Measurements from ENCODE around the gene ULK1.

Gene ULK1

DNA sequence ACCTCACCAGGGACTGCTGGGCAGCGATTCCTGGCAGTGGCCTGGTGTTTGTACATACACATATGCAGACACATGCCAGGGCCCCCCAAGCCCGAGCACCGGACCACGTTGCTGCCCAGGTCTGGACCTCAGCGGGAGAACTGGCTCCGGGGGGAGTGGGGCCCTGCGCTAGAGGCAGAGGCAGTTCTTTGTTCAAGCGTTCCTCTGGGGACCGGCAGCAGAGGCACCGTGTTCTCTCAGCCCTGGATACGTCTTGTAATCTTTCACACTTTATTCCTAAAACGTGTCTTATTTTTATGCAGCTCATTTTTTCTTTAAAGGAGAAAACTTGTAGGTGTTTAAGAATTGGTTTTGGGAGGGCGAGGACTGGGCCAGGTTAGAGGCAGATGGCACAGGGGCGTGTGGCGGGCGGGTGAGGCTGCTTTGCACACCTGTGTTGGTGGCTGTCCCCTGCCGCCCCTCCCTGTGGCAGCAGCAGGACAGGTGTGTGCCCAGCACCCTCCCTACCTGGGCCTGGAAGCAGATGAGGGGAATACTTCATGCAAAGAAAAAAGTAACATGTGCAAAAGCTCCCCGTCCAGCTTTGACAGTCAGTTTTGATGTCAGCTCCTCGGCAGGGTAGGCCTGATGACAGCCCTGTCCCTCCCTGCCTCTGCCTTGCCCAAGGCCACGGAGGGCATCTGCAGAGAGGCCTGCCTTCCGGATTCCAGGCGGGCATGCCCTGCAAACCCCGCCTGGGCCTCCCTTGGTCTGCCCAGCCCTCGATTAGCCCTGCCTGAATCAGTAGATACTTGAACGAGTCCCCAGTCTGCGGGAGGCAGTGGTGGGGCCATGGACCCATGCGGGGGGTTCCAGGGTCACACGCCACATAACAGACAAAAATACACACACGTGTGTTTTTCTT, 27.7 kb downstream of the ULK1 start:
- DNase-seq, result no peak

DNA sequence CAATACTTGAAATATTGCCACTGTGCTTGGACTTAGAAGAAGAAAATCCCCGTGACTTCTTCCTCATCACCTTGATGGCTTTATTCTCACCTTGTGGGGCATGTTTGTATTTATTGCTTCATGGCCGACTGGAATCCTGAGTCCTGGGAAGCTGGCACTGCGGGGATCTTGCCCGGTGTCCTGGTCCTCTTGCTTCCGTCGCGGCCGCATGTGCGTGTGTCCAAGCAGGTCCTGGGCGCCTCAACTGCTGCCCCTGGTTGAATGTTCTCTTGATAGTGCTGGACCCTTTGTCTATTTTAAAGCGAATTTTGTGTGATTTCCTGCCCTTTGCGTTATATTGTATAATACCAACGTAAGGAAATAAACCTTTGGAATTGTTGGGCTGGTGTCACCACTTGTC, 28.4 kb downstream of the ULK1 start:
- no peak for DNase-seq

DNA sequence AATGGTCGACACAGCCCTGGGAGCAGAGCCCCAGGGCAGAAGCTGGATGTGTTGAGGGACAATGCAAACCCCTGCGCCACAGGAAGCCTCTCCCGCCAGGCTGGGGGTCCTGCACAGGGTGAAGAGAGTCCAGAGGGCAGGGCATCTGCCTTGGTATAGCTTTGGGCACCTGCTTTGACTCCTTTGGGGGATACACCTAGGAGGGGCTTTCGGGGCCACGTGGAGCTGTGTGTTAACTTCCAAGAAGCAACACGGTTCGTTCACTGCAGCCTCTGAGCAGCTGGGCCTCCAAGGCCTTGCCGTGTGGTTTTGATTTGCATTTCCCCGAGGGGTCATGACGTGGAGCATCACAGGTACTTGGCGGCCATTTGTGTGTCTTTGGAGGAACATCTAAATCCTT, 28.8 kb downstream of the ULK1 start:
- no peak for DNase-seq

DNA sequence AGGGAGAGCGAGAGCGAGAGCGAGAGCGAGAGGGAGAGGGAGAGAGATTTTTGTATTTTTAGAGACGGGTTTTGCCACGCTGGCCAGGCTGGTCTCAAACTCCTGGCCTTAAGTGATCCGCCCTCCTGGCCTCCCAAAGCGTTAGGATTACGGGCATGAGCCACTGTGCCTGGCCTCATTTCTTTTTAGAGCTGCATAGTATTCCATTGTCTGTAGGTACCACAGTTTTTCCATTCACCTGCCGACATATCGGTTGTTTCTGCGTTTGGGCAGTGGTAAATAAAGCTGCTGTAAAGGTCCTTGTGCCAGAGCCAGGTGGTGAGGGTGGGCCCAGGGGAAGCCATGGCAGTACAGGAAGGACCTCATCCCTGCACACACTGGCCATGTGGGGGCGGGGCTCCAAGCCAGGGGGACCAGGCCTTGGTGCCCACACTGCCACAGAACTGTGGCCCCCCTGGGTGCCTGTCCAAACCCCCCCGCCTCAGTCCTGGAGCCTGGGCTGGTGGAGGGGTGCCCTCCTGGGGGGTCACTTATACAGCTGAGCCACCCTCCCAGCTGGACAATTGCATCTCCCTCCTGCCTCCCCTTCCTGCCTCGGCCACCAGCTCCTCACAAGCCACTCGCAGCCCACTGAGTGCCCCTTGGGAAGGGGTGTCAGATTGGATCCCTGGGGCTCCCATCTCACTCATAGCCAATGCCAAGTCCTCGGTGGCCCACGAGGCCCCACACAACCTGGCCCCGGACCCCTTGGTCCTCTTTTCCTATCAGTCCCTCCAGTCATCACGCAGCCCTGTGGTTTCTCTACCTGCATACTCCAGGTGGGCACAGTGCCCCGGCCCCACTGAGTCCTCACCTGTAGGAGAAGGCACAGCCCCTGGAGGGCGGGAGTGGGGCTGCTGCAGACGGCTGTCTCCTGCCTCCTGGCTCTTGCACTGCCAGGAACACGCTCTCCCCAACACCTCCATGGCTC, 33.0 kb downstream of the ULK1 start:
- peak; percentile 37 for DNase-seq

DNA sequence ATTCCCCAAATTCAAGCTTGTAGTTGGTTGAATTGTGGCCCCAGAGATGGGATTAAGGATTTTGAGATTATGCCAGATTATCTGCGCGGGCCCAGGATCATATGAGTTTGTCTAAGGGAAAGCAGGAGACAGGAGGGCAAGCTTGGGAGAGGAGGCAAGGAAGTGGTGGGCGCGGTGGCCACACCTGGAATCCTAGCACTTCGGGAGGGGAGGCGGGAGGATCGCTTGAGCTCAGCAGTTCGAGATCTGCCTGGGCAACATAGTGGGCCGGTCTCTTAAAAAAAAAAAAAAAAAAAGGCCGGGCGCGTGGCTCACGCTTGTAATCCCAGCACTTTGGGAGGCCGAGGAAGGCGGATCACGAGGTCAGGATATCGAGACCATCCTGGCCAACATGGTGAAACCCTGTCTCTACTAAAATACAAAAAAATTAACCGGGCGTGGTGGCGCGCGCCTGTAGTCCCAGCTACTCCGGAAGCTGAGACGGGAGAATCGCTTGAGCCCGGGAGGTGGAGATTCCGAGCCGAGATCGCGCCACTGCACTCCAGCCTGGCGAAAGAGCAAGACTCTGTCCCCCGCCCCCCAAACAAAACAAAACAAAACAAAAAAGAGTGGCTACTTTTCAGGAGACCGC, 33.8 kb downstream of the ULK1 start:
- DNase-seq, result no peak

DNA sequence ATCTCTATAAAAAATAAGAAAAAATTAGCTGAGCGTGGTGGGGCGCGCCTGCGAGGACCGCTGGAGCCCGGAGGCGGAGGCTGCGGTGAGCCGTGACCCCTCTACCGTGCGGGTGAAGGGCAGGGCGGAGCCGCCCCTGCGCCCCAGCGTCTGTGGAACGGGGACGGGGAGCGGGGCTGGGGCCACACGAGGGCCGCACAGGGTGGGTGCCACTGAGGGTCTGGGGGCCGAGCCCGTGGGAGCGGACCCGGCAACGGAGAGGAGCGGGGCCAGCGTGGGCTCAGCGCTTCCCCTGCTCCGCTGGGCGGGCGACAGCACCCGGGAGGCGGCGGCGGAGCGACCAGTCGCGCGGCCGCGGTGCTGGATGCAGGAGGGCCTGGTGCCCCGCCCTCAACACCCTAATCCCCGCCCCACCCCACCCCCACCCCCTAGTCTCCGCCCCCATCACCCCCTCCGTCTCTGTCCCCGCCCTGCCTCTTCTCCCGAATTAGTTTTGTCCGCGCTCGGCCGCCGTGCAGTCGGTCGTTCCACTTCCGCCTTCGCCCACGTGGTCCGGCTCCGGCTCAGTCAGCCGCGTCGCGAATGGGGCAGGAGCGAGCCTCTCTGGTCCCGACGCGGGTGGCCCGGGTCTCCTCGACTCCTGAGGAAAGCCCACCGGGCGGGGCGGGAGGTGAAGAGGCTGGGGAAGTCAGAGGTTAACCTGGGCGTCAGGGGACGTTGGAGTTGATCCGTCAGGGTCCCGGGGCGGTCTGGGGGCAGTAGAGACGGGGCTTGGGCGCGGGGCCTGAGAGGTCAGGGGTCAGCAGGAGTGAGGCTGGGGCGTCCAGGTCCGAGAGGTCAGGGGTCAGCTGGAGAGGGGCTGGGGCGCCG, 34.5 kb downstream of the ULK1 start, which contains the start of gene PUS1:
Gene PUS1, plus strand, starts transcription at position 566 of the 870 bp plus-strand sequence. CDS start 447 bp downstream, outside the sequence.
- peak; percentile 96 for DNase-seq

DNA sequence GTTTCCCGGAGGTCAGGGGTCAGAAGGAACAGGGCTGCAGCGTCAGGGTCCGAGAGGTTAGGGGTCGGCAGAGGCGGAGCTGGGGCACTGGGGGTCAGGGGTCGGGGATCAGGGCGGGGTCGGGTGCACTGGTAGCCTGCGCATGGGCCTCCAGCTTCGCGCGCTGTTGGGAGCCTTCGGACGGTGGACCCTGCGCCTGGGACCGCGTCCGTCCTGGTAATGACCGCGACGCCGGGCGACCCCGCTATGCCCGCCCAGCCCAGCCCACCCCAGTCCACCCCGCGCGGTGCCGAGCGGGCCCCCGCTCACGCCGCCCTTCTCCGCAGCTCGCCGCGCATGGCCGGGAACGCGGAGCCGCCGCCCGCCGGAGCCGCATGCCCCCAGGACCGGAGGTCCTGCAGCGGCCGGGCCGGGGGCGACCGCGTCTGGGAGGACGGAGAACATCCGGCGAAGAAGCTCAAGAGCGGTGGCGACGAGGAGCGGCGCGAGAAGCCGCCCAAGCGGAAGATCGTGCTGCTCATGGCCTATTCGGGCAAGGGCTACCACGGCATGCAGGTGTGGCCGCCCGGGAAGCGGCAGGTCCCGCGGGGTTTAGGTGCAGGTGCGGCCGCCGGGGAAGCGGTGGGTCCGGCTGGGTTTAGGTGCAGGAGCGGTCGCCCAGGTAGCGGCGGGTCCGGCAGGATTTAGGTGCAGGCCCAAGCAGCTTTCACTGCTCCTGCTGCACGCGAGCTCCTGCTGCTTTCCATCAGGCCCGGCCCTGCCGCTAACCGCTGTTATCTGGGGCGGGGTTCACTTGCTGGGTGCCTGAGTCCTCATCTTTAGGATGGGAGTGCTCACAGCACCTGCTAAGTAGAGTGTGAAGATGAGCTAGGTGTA, 35.4 kb downstream of the ULK1 start:
- peak; percentile 57 for DNase-seq

DNA sequence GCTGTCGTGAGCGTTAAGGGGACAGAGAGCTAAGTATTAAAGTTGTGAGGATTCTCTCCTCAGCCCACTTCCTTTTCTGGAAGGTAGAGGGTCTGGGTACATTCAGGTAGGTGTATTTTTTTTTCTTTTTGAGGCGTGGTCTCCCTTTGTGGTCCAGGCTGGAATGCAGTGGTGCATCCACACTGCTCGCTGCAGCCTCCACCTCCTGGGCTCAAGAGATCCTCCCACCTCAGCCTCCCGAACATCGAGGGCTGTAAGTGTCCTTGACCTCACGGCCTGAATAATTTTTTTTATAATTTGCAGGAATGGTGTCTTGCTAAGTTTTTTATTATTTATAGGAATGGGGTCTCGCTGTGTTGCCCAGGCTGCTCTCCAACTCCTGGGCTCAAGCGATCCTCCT, 36.1 kb downstream of the ULK1 start:
- DNase-seq, result no peak

DNA sequence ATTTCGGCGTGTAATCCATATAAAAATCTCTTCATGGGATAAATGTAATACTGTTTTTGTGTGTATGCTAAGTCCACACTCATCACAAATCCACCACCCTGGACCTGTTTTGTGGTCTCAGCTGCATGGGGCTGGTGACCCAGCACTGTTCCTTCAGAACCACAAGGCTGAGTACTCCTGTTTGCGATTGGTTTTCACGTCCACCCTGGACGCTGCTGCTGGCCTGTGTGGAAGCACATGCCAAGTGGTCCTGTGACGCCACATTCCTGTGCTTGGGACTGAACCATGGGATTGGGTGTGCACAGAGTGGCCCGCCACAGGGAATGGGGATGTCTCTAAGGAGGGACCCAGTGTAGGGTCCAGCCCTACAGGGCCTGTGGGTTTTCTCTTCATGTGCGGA, 39.0 kb downstream of the ULK1 start:
- no peak for DNase-seq

DNA sequence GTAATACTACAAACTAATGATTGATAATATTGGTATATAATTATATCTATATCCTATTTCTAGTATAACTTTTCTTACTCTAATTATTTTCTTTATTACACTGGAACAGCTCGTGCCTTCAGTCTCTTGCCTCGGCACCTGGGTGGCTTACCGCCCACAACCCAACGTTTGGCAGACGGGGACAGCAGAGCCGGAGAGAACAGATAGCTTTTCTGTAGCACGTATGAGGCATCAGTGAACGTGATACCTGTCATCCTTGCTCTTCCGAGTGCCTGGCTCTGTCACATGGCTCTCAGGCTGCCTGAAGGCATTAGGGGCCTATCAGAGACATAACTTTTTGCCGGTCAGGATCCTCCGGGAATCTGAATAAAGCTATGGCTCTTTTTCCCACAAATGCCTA, 40.1 kb downstream of the ULK1 start:
- no peak for DNase-seq

DNA sequence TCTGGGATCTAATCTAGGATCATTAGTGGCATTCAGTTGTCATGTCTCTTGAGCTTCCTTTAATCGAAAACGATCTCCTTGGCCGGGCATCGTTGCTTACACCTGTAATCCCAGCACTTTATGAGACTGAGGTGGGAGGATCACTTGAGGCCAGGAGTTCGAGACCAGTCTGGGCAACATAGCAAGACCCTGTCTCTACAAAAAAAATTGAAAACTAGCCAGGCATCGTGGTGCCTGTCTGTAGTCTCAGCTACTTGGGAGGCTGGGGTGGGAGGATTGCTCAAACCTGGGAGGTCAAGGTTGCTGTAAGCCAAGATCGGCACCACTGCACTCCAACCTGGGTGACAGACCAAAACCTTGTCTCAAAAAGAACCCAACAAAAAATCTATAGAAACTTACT, 43.7 kb downstream of the ULK1 start:
- DNase-seq, result no peak

DNA sequence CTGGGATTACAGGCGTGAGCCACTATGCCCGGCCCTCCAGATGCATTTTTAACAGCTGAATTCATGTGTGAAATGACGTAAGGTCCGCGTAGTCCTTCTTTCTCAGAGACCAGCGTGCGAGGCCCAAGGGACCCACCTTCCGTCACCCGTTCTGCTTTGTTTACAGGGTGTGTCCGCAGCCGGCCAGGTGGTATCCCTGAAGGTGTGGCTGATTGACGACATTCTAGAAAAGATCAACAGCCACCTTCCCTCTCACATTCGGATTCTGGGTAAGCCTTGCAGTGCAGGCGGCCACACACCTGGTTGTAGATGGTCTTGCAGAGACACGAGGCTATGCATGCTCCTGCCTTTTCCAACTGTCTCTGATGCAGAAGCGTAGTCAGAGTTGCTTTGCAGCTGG, 44.6 kb downstream of the ULK1 start:
- DNase-seq, result no peak

DNA sequence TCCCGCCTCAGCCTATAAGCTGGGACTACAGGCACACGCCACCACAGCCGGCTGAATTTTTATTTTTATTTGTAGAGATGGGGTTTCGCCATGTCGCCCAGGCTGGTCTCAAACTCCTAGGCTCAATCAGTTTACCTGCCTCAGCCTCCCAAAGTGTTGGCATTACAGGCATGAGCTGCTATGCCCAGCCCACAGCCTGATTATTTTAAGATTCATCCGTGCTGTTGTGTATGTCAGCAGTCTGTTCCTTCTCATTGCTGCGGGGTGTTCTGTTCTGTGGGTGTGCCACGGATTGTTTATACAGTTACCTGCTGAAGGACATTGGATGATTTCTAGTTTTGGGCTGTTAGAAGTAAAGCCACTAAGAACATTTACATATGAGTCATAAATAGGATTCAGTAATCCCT, 45.7 kb downstream of the ULK1 start:
- no peak for DNase-seq

DNA sequence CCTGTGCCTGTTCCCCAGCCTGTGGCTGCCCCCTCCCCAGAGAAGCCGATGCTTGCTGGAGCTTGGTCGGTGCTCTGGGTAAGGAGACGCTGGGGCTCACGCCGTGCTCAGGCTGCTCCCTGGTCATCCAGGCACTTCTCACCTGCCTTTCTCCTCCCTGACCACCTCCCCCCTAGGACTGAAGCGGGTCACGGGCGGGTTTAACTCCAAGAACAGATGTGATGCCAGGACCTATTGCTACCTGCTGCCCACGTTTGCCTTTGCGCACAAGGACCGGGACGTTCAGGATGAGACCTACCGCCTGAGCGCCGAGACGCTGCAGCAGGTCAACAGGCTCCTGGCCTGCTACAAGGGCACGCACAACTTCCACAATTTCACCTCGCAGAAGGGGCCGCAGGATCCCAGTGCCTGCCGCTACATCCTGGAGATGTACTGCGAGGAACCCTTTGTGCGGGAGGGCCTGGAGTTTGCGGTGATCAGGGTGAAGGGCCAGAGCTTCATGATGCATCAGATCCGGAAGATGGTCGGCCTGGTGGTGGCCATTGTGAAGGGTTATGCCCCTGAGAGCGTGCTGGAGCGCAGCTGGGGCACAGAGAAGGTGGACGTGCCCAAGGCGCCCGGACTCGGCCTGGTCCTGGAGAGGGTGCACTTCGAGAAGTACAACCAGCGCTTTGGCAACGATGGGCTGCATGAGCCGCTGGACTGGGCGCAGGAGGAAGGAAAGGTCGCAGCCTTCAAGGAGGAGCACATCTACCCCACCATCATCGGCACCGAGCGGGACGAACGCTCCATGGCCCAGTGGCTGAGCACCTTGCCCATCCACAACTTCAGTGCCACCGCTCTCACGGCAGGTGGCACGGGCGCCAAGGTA, 46.9 kb downstream of the ULK1 start:
- no peak for DNase-seq

DNA sequence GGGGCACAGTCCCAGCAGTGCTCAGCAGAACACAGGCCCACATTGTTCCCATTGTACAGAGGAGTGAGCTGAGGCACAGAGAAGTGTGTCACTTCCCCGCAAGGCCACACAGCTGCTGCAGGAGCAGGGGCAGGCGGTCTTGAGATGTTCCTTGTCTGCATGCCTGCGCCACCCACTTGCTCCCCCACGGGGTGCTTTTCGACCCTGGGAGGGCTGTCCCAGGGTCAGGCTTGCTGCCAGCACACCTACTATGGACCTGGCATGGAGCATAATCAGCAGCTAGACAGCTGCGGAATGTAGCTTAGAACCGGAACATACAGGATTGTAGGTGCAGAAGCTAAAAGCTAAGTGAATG, 47.5 kb downstream of the ULK1 start:
- DNase-seq, result no peak

DNA sequence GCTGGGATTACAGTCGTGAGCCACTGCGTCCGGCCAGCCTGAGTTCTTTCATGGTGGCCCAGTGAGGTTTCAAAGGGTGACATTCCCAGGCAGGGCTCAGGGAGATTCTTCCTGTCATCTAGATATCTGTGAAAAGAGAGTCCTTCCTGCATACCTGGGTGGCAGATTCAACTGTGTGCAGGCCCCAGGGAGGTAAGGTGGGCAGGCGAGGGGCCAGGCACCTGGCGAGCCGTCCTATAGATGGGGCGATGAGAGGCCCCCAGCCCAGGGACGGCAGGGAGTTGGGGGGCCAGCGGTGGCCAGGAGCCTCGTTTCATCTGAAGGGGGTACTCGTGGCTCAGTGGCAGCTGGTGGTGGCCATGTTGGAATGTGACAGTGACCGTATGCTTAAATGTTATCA, 48.2 kb downstream of the ULK1 start:
- no peak for DNase-seq

DNA sequence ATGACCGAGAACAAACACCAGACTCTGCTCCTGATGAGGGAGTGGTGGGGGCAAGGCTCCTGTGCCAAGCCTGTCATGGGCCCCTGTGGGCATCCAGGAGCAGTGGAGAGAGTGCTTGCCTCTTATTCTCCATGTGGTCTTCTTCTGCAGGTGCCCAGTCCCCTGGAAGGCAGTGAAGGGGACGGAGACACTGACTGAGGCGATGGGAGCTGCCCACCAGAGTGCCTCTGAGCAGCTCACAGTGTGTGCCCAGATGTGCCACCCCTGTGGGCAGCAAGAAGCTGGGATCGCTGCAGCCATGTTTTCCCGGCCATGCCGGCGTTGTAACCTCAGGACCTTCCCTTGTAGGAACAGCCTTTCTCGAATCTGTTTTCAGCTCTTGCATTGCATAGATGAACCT, 49.0 kb downstream of the ULK1 start:
- no peak for DNase-seq

DNA sequence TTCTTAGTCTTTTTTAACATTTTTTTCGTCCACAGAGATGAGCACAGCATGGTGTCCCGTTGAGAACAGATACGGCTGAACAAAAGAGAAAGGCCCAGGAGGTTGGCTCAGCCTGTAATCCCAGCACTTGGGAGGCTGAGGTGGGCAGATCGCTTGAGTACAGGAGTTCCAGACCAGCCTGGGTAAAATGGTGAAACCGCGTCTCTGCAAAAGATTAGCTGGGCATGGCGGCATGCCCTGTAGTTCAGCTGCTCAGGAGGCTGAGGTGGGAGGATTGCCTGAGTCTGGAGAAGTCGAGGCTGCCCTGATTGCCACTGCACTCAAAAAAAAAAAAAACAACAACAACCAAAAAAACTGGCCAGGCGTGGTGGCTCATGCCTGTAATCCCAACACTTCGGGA, 49.5 kb downstream of the ULK1 start:
- no peak for DNase-seq

DNA sequence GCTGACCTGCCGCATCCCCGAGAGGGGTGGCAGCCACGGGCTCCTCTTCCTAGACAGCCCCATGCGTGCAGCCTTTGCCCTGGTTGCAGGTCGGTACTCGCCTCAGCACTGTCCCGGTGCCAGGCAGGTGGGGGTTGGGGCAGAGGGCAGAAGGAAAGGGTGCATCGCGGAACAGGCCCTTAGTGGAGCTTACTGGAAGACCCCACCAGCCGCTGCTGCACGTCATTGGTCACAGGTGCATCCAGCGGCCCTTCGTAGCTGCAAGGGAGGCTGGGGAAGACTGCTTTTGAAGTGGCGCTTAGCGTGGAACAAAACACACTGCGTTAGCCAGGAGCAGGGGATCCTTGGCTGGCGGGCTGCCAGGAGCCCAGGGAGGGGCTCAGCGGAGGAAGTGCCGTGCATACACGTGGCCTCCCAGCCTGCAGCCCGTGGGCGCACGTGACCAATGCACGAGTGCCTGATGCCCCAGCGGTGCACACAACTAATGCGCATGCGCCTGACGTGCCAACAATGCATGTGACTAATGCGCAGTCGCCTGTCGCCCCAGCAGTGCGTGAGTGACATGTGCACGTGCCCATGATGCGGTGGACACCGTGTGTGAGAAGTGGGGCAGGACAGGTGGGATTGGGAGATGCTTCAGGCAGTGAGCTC, 50.3 kb downstream of the ULK1 start:
- DNase-seq, result no peak

DNA sequence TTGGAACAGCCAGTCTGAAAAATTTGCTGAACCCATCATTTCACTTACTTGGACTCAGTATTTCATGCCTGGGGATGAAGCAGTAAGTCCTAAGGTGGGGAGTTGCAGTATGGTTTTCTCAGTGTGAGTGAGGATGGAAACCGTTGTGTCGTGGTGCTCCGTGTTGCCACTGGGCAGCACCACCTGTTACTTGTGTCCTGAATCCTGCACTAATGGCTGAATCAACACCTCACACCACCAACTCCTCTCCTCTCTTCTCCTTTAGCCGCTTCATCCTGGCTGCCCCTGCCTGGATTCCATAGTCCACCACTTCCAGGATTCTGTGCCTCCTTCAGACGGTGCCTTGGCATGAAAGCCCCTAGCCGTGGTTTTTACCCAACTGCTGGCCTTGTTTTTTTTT, 52.3 kb downstream of the ULK1 start:
- no peak for DNase-seq
